ENCODE data around the gene TRRAP.

- TF ChIP-seq POLR2AphosphoS5 (IDR thresholded peaks at IDR 0.05) (no peak), POLR2A (IDR thresholded peaks at IDR 0.05) (no peak), CTCF (IDR thresholded peaks at IDR 0.05) (no peak), EP300 (IDR thresholded peaks at IDR 0.05) (no peak)
Measured at GRCh38 chr7:98833022-98833421, 45.3 kb upstream of the TRRAP start.

Data from upper lobe of left lung (tissue), 4 donors.